ENCODE data around the gene MVB12A. TPM values are rescaled to one million over a fixed set of nuclear protein-coding genes. Genes with fewer than 3 reads are reported as not detected.

MVB12A gene
- total and polyA plus RNA-seq, 9 of the 15 experiments (the other 6 are each of a cell fraction or from before 2014, with no cell fraction given): 1.2 to 46.2 (median 22.4) TPM

DNA sequence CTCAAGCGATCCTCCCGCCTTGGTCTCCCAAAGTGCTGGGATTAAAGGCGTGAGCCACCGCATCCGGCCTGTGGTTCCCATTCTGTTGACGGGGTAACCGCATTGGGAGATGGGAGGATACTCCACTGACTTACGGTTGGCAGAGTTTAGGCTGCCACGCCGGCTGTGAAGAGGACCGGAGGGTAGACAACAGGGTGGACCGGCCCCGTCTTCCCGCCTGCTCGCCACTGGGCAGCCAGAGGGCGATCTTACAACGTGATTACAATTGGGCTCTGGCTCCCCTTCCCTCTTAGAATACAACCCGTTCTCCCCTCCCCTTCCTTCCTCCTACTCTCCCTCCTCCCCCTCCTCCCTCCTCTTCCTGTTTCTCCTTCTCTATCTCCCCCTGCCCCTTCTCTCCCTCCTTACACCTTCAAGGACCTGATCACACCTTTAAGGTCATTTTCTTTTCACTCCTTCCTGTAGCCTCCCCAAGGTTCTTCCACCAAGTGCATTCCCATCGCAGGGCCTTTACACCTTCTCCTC, 24.9 kb upstream of the MVB12A start (continued):
- TF ChIP-seq PHF20 (IDR thresholded peaks at IDR 0.05; ENCODE audit: partially characterized antibody) (peak; percentile 76), FIP1L1 (IDR thresholded peaks at IDR 0.05; ENCODE audit: low read depth, low read length, poor library complexity, severe bottlenecking) (no peak), SP2 (IDR thresholded peaks at IDR 0.05; ENCODE audit: extremely low read depth, low read depth, low read length, poor library complexity, severe bottlenecking) (no peak), SMARCE1 (IDR thresholded peaks at IDR 0.05) (peak; percentile 62; the same call in 1 of the 2 replicates), ATF6 (CRISPR knock-in tag; IDR thresholded peaks at IDR 0.05) (no peak), SIRT6 (IDR thresholded peaks at IDR 0.05; ENCODE audit: low read depth, low read length) (no peak), NBN (IDR thresholded peaks at IDR 0.05; ENCODE audit: low read depth) (peak; percentile 88), HDAC1 (IDR thresholded peaks at IDR 0.05) (peak; percentile 12 to 71; a peak in 1 of 4 replicates), FOXM1 (IDR thresholded peaks at IDR 0.05; ENCODE audit: low read depth) (no peak), FOXM1 (CRISPR knock-in tag; IDR thresholded peaks at IDR 0.05; ENCODE audit: low read depth) (no peak), ZFX (CRISPR knock-in tag; IDR thresholded peaks at IDR 0.05) (peak; percentile 16; the same call in 1 of the 2 replicates), RFX7 (CRISPR knock-in tag; IDR thresholded peaks at IDR 0.05) (no peak), YY1 (IDR thresholded peaks at IDR 0.05; ENCODE audit: borderline replicate concordance in 1 of 3, control insufficient read depth in 1 of 3, extremely low read depth in 1 of 3, insufficient read depth in 3 of 3, insufficient read length in 1 of 3, insufficient replicate concordance in 2 of 3, low read depth in 1 of 3, low read length in 2 of 3) (peak in 1 of 3 experiments; percentile 53), THRB (CRISPR knock-in tag; conservative IDR thresholded peaks at IDR 0.05) (peak; percentile 86; the same call in 1 of the 2 replicates), EP300 (IDR thresholded peaks at IDR 0.05; ENCODE audit: low read length) (peak; percentile 37; the same call in 1 of the 2 replicates), CREB1 (IDR thresholded peaks at IDR 0.05) (no peak), CREB1 (CRISPR knock-in tag; IDR thresholded peaks at IDR 0.05) (peak; percentile 66), MTA1 (IDR thresholded peaks at IDR 0.05; ENCODE audit: borderline replicate concordance) (peak; percentile 87), ARID4B (CRISPR knock-in tag; IDR thresholded peaks at IDR 0.05) (peak; percentile 51; the same call in 1 of the 2 replicates), RBM25 (IDR thresholded peaks at IDR 0.05; ENCODE audit: low read depth, low read length, severe bottlenecking) (peak; percentile 88), NFIC (IDR thresholded peaks at IDR 0.05) (peak; percentile 68), MTA3 (IDR thresholded peaks at IDR 0.05; ENCODE audit: borderline replicate concordance) (peak; percentile 68)
